Measurements from ENCODE around the gene BMP3. TPM values are rescaled to one million over a fixed set of nuclear protein-coding genes. Genes with fewer than 3 reads are reported as not detected.

BMP3 gene
- total RNA-seq, 1 donor from 2014 or later, result 0.04 TPM

DNA sequence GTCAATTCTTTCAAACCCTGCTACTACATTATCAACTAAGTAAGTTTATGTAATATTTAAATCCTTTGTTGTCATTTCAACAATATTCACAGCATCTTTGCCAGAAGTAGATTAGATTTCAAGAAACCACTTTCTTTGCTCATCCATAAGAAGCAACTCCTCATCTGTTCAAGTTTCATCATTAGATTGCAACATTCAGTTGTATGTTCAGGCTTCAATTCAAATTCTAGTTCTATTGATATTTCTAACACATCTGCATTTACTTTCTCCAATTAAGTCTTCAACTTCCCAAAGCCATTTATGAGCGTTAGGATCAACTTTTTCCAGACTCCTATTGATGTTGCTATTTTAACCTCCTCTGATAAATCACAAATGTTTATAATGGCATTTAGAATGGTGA lies 66.1 kb downstream of the BMP3 start:
- no peak overlapping the region for H3K27ac Mint-ChIP-seq
- ChIA-PET POLR2A (no interaction called here), CTCF (no interaction called here)
- TF ChIP-seq, protein P1, sequence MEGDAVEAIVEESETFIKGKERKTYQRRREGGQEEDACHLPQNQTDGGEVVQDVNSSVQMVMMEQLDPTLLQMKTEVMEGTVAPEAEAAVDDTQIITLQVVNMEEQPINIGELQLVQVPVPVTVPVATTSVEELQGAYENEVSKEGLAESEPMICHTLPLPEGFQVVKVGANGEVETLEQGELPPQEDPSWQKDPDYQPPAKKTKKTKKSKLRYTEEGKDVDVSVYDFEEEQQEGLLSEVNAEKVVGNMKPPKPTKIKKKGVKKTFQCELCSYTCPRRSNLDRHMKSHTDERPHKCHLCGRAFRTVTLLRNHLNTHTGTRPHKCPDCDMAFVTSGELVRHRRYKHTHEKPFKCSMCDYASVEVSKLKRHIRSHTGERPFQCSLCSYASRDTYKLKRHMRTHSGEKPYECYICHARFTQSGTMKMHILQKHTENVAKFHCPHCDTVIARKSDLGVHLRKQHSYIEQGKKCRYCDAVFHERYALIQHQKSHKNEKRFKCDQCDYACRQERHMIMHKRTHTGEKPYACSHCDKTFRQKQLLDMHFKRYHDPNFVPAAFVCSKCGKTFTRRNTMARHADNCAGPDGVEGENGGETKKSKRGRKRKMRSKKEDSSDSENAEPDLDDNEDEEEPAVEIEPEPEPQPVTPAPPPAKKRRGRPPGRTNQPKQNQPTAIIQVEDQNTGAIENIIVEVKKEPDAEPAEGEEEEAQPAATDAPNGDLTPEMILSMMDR (IDR thresholded peaks at IDR 0.05), result no peak
- no peaks in the 10 kb centered on the region for H3K36me3 Mint-ChIP-seq (ENCODE audit: low read depth)
- H3K4me3 Mint-ChIP-seq, result no peak overlapping the region
- H3K4me1 Mint-ChIP-seq, result no peaks in the 10 kb centered on the region
- DNase-seq (no peak), ATAC-seq (ENCODE audit: low read depth) (no peak)
- H3K9me3 Mint-ChIP-seq, result no peaks in the 10 kb centered on the region
- intact Hi-C loops (cut with micrococcal nuclease), result no loop called here
- H3K27me3 Mint-ChIP-seq, result no peaks in the 10 kb centered on the region

DNA sequence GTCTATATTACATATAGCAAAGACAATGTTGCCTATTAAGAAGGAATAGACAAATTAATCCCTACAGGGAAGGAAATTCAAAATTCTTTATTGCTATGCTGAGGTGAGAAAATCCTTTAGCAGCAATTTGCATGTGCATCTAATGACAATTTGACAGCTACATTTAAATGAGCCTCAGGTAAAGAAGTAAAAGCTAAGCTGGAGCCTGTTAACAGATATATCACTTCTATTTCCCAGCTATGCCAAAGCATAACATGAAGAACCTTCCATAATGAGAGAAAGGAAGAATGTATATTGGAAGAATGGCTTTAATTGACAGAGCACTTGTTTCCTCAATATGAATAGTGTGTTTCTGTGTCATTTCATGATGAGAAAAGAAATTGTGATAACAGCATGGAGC lies 71.6 kb downstream of the BMP3 start:
- H3K4me3 Mint-ChIP-seq, result no peak overlapping the region
- CTCF ChIA-PET, result no interaction called here
- intact Hi-C loops (cut with micrococcal nuclease), result no loop called here
- no peak overlapping the region for H3K27ac Mint-ChIP-seq
- H3K27me3 Mint-ChIP-seq, result no peaks in the 10 kb centered on the region
- no peaks in the 10 kb centered on the region for H3K9me3 Mint-ChIP-seq
- TF ChIP-seq, protein P1 (IDR thresholded peaks at IDR 0.05), result no peak
- H3K4me1 Mint-ChIP-seq, result peaks cover 12% of the 10 kb centered on the region
- DNase-seq (no peak), ATAC-seq (ENCODE audit: low read depth) (no peak)
- H3K36me3 Mint-ChIP-seq (ENCODE audit: low read depth), result no peaks in the 10 kb centered on the region
- POLR2A ChIA-PET, result no interaction called here

DNA sequence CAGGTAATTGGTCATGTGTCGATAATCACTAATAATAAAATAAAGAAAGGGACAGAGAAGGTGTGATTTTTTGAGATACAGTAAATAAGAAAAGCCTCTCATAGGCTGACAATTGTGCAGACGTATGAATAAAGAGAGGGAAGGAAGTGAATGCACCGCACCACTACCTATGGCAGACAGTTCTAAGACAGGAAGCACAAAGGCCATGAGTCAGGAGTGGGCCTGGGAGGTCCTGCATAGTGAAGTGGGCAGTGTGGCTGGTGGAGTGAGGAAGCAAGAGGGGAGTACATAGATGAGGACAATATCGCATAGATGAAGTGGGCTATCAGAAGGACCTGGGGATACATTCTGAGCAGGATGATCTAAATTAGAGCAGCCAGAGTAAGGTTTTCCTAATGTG lies 75.6 kb downstream of the BMP3 start:
- ChIA-PET POLR2A (no interaction called here), CTCF (no interaction called here)
- no peak for DNase-seq
- ATAC-seq (ENCODE audit: low read depth), result no peak
- intact Hi-C loops (cut with micrococcal nuclease), result no loop called here
- no peaks in the 10 kb centered on the region for H3K36me3 Mint-ChIP-seq (ENCODE audit: low read depth)
- H3K9me3 Mint-ChIP-seq, result no peaks in the 10 kb centered on the region
- no peak overlapping the region for H3K4me3 Mint-ChIP-seq
- H3K27me3 Mint-ChIP-seq, result no peaks in the 10 kb centered on the region
- H3K4me1 Mint-ChIP-seq, result peaks cover 12% of the 10 kb centered on the region
- TF ChIP-seq, protein P1 (IDR thresholded peaks at IDR 0.05), result no peak
- no peak overlapping the region for H3K27ac Mint-ChIP-seq

Other genes starting within 250 kb of the BMP3 start
- gene PRKG2, start 184.5 kb downstream of the BMP3 start, total RNA-seq, result 0.22 and 0.35 TPM in 2 replicates

Data from activated B cell treated with CpG ODN at 0.5 μM for 24 hours (primary cell).